Caki2 (cell line): ENCODE data around the gene USP30. TPM values are rescaled to one million over a fixed set of nuclear protein-coding genes. Genes with fewer than 3 reads are reported as not detected.

Source experiments
- DNase-seq: peaks from one replicate; pipeline ENCODE4 v3.0.0-alpha.2; 2015; ENCODE audit warnings: low read depth
- in situ Hi-C: cut with HindIII; loops from 2 replicates; pipeline ENCODE4 v1.10.0; 2016; ENCODE audit warnings: low sequenced_read_pairs, low pct_unique_long_range_greater_than_20kb, mixed read lengths
- total RNA-seq: library from RNA; depleted of rRNA; stranded (reverse); fragments of >200 nt; shearing (Covaris generic); gene quantifications from 2 replicates; pipeline ENCODE4 v1.2.3, GENCODE V29; 2014; ENCODE audit warnings: low replicate concordance

USP30 gene
- total RNA-seq, 1 experiment from 2014 or later, result 4.6 TPM

DNA sequence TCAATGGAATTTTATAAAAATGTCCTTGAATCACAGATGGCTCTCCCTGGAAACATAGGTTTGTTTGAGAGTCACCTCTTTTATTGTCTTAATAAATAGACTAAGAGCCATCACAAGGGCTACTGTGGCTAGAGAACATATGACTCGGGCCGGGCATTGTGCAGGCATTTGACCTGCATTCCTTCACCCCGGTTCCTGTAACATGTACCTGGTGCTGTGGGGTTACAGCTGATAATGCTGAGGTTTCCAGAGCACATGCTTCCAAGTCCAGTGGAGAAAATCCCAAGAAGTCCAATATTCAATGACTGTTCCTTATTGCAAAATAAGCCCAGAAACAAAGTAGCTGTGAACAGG, 63.0 kb downstream of the USP30 start:
- DNase-seq, result no peak
- in situ Hi-C loops, result no loop called here

DNA sequence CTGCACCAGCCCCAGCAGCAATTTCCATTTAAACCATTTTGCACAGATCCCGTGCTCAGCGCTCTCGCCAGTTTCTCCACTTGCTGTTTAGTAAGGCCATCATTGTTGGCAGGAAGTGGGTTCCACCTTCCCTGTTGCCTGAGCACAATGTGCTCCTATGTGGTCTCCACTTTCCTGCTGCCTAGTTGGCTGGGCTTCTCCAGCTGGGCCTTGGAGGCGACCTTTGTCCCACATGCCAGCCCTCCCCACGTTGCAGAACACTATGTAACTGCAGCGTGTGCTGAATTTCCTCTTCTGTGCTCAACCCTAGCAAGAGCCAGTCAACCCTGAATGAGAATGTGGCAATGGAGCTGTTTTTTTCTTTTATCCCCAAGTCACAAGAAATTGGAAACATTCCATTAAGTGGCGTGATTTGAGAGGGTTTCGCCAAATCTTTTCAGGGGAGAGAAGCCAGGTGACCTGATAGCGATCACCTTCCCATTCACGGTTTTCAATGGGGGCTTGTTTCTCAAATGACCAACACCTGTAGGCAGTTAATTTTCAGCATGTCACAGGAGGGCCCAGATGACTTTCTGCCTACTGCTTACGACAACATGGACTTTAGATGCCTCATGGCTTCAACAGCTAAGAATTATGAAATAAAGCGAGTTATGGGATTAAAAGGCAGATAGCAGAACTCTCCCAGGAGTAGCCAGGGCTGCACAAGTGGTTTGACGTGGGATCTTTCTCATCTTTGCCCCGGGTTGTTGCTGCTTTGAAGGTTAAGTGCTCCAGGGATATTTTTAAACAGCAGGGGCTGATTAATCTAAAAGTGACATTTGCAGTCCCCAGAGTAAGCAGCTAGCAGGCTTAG, 63.6 kb downstream of the USP30 start, which contains the start of gene ACACB:
ACACB (plus strand) TSS at position 830 of the 853 bp plus-strand sequence. CDS start 22,819 bp downstream, outside the sequence.
- in situ Hi-C loops, result no loop called here
- DNase-seq, result no peak

DNA sequence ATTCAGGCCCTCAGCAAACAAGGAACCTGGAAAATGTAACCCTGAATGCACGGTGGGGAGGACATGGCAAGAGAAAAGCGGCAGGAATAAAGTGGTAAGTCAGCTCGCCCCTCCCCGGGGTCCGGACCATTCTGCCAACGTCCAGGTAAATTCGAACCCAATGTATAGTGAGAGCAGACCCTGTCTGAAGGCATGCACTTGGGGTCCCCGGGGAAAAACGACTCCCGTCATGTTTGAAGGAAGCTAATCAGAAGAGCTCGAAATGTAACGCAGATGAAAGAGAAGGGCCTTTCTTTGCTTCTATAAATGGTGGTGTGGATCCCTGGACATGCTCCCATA, 64.2 kb downstream of the USP30 start:
- in situ Hi-C loops, result no loop called here
- no peak for DNase-seq

GRCh38 chr12:109120095-109120494, 67.7 kb downstream of the USP30 start:
- DNase-seq, result no peak
- in situ Hi-C loops, result no loop called here

- in situ Hi-C loops, result no loop called here
- DNase-seq, result no peak
Observed at GRCh38 chr12:109120557-109120956, 68.2 kb downstream of the USP30 start.

DNA sequence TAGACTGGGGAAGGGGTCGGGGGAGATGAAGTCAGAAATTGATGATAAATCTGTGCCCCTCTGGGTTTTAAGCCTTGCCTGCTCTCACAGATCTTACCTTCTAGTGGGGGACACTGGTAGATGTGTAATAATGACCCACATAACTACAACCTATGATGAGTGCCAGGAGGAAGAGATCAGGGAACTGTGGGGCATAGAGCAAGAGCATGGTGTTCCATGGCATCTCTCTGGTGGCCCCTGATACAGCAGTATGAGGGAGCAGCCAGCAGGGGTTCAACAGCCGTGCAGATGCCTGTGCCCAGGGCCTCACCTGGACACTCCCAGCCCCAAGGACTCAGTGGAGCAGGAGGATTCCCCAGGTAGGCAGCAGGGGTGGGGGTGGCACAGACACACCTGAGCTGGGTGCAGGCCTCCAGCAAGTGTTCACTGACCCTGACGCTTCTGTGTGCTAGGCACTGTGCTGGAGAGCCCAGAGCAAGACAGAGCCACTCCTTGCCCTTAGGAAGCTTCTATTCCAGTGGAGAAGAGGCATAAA, 69.0 kb downstream of the USP30 start:
- in situ Hi-C loops, result no loop called here
- DNase-seq, result no peak

DNA sequence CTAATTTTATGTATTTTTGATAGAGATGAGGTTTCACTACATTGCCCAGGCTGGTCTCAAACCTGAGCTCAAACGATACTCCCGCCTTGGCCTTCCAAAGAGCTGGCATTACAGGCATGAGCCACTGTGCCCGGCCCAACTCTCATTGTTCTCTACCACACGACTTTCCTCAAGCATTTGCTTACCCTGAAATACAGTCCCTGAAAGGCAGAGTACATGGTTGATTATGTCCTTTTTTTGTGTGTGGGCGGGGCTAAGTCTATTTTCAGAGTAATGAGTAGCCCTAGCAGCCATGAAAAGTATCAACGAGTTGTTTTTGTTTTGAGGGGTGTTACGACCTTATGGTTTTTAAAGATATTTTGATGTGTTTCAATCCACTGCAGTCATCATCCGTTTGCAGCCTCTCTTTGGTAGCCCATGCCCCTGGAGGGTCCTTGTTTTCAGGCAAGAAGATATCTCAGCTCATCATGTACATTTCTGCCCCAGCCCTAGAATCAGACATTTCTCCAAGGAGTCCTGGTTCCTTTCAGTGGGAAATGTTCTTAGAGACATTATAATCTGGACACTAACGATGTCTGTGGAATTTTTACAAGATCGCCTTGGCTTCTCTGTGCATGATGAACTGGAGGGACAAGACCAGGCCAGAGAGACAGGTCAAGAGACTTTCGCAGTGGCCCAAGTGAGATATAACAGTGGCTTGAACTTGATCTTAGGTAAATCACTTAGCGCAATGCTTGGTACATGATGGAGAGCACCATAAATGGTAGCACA, 72.7 kb downstream of the USP30 start:
- in situ Hi-C loops, result no loop called here
- DNase-seq, result no peak

DNA sequence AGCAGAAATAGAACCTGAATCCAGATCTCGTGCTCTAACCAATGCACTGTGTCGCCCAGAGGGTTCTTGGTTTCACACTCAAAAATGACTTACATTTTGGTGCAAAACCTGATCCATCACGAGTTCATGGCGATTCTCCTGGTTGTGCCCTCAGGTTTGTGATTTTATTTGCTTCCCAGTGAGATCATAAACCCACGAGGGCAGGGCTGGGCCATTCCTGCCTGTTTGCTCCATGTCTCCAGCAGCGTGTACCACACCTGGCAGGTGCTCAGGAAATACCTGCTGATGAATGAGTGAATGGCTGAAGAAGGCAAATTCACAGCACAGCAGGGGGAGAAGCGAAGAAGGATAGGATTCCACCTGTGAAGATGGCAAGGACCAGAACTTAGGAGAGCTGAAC, 73.4 kb downstream of the USP30 start:
- in situ Hi-C loops, result no loop called here
- DNase-seq, result no peak

- in situ Hi-C loops, result no loop called here
- DNase-seq, result no peak
Observed at GRCh38 chr12:109126784-109127183, 74.4 kb downstream of the USP30 start.

DNA sequence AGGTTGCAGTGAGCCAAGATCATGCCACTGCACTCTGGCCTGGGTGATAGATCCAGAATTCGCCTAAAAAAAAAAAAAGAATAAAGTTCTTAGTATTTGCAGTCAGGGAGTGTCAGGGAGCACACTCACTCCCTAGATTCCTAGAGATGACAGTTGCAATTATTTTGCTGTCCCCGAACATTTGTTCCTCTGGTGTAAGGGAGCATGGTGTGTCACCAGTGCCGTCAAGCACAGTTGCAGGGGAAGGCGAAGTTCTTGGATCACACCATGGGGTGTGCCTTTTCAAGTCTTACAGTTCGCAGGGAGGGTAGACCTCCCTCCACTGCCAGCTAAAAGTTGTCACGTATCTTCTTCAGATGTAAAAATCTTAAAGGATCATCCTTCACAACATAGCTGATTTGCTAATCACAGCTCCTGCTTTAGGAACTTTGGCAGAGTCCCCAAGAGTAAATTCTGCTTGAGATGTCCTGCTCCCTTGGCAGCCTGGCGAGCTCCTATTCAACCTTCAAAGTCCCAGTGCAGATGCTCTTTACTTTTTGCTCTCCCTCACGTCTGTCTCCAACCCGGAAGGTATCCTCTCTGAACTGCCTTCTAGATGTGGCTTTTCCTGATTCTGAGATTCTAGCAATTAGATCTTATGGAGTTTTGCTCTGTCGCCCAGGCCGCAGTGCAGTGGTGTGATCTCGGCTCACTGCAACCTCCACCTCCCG, 75.3 kb downstream of the USP30 start:
- in situ Hi-C loops, result no loop called here
- DNase-seq, result no peak

DNA sequence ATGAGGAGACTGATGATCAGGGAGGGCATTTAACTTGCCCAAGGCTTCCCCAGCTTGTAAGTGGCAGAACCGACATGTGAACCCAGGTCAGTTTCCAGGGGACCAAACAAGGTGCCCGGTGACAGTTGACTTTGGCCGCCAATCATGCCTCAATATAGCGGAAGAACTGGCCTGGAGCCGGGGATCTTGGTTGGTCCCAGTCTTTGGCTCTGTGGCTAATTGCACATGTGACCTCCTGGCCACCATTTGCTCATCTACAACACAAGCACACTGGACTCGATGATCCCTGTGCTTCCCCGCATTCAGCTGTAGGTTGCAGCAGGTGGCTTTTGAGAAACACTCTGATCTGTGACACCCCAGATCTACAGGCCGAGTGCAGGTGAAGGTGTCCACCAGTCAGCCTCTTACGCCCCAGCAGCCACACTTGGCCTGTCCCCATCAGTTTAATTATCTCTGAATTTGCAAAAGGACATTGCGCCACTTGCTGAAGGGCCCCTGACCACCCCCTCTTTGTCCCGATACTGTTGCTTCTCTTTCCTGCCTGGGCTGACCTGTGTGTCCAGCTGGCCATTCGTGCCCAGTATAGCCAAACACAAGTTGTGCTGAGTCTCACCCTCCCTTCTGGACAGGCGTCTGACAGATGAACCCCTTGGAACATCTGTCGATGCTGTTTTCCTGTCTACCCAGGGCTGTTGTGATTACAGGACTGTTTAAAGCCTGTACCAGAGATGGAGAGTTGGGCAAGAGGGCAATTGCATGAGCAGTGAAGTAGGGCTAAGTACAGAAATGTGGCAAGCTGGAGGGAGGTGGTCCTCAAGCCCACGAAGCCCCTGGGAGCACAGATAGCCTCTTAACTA, 78.1 kb downstream of the USP30 start:
- in situ Hi-C loops, result no loop called here
- DNase-seq, result no peak

- no peak for DNase-seq
- in situ Hi-C loops, result no loop called here
Observed at GRCh38 chr12:109131154-109132050, 79.0 kb downstream of the USP30 start.

DNA sequence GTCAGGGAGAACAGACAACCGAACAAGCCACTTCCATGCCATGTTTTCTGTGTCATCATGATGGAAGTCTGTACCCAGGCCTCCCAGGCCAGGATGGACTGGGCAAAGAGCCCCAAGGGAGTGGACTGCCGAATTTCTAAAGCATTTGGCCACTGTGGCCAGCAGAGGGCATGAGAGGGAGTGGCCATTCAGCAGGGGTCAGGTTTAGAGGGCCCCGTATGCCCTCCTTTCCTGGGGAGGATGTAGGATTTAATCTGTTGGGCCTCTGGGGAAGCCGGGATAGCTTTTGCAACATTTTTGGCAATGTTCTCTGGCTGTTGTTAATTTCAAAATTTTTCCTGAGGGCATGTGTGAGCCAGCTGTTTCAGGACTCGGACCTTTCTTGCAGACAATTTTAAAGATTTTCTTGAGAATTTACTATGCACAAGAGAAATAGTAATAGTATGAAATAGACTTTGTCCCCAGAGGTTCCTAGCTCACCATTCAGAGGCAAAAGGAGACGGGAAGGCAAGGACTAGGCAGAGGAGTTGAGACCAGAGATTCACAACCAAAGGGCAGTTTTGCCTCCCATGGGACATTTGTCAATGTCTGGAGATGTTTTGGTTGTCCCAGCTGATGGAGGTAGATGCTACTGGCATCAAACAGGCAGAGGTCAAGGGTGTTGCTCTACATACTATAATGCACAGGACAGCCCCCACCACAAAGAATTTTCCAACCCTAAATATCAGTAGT, 82.0 kb downstream of the USP30 start:
- in situ Hi-C loops, result no loop called here
- no peak for DNase-seq

- in situ Hi-C loops, result no loop called here
- DNase-seq, result no peak
Observed at GRCh38 chr12:109137055-109137454, 84.7 kb downstream of the USP30 start.
